GM12878 (cell line): Measurements from ENCODE around the gene CALML4. TPM values are rescaled to one million over a fixed set of nuclear protein-coding genes. Genes with fewer than 3 reads are reported as not detected.

ENCODE experiments used
- ATAC-seq: fragments of 200-7000 bp; cut with Tn5 transposase; 3 replicates; pipeline ENCODE4 v1.9.1; 2020; ENCODE audit warnings: mild to moderate bottlenecking, moderate library complexity
- BruUV-seq: library from RNA; stranded (reverse); fragments of 400-500 nt; replicated peaks from 2 replicates; lab custom pipeline; 2021; lab: Mats Ljungman, UMichigan
- CTCF ChIA-PET: fragments of 300-600 bp; sonication (Branson Sonifier 250); formaldehyde crosslinking; extraction: SDS; loops from one replicate; lab custom pipeline; 2021; ENCODE audit warnings: inconsistent platforms; lab: Yijun Ruan, JAX
- POLR2A ChIA-PET: fragments of 350-600 bp; formaldehyde crosslinking; extraction: SDS; loops from one replicate; lab custom pipeline; 2021; ENCODE audit warnings: inconsistent platforms; lab: Charles Lee
- RAD21 ChIA-PET: fragments of 300-600 bp; sonication (Branson Sonifier 250); formaldehyde crosslinking; loops from one replicate; lab custom pipeline; 2023; ENCODE audit warnings: antibody characterized with exemption; ENCODE audit not compliant: unreplicated experiment; lab: Charles Lee
- SMC1A ChIA-PET: fragments of 300-600 bp; sonication (Branson Sonifier 250); formaldehyde crosslinking; loops from one replicate; lab custom pipeline; 2023; ENCODE audit not compliant: unreplicated experiment, uncharacterized antibody; lab: Charles Lee
- DNase-seq: peaks from one replicate; pipeline ENCODE4 v3.0.0-alpha.2; 2011; ENCODE audit warnings: low read depth, low spot score
- FAIRE-seq: peaks from 3 replicates; lab custom pipeline; 2011; peaks lifted over from hg19 to GRCh38; lab: Jason Lieb, UNC
- H2AFZ ChIP-seq: 2 replicates; pipeline ENCODE4 v1.6.0; 2011; ENCODE audit warnings: low read depth, low read length, control low read depth; ENCODE audit not compliant: control insufficient read depth
- H3K27ac ChIP-seq: 2 replicates; pipeline ENCODE4 v1.5.1; 2011; ENCODE audit warnings: control low read depth; ENCODE audit not compliant: control insufficient read depth, insufficient read depth
- H3K27me3 ChIP-seq, 2 experiments: replicated peaks in 1 of 2; 2 replicates each; pipeline versions ENCODE4 v1.6.0 to v1.6.1; 2011; ENCODE audit warnings: low read length in 1 of 2; ENCODE audit not compliant: control insufficient read depth in 2 of 2, insufficient read depth in 2 of 2
- H3K36me3 ChIP-seq, 2 experiments: 2 replicates each; pipeline ENCODE4 v1.5.1; 2011; ENCODE audit warnings: low read length in 1 of 2; ENCODE audit not compliant: control insufficient read depth in 2 of 2, insufficient read depth in 2 of 2
- H3K4me1 ChIP-seq: 2 replicates; pipeline ENCODE4 v1.6.1; 2011; ENCODE audit warnings: mild to moderate bottlenecking, low read length, moderate library complexity, mixed read lengths; ENCODE audit not compliant: control insufficient read depth, insufficient read depth
- H3K4me2 ChIP-seq: 2 replicates; pipeline ENCODE4 v1.6.0; 2011; ENCODE audit warnings: control low read depth; ENCODE audit not compliant: control insufficient read depth, insufficient read depth
- H3K4me3 ChIP-seq: fragments of 200-600 bp; sonication (generic); 2 replicates; pipeline ENCODE4 v1.5.1; 2016
- H3K79me2 ChIP-seq: 2 replicates; pipeline ENCODE4 v1.6.0; 2011; ENCODE audit warnings: low read length; ENCODE audit not compliant: control insufficient read depth, insufficient read depth
- H3K9ac ChIP-seq: 2 replicates; pipeline ENCODE4 v1.8.0; 2011; ENCODE audit warnings: low read length, control low read depth, mixed read lengths; ENCODE audit not compliant: control insufficient read depth, insufficient read depth
- H3K9me3 ChIP-seq: replicated peaks from 3 replicates; pipeline ENCODE4 v1.5.1; 2011; ENCODE audit warnings: mild to moderate bottlenecking, low read length; ENCODE audit not compliant: control insufficient read depth, insufficient read depth
- H4K20me1 ChIP-seq: 2 replicates; pipeline ENCODE4 v1.6.0; 2011; ENCODE audit not compliant: control insufficient read depth, insufficient read depth
- BACH1 ChIP-seq: fragments of 450-650 bp; IDR thresholded peaks from 2 replicates; pipeline ENCODE4 v1.6.1; 2017; ENCODE audit warnings: mild to moderate bottlenecking, borderline replicate concordance
- KDM1A ChIP-seq: fragments of 200-600 bp; sonication (generic); IDR thresholded peaks from 2 replicates; pipeline ENCODE4 v1.6.1; 2016; ENCODE audit warnings: borderline replicate concordance
- MTA2 ChIP-seq: fragments of 450-650 bp; IDR thresholded peaks from 2 replicates; pipeline ENCODE4 v1.6.1; 2016; ENCODE audit warnings: low read depth, mild to moderate bottlenecking, moderate library complexity
- MTA3 ChIP-seq: IDR thresholded peaks from 2 replicates; pipeline ENCODE4 v1.6.1; 2012; ENCODE audit warnings: low read length, inconsistent platforms, borderline replicate concordance
- STAT3 ChIP-seq: IDR thresholded peaks from 2 replicates; pipeline ENCODE4 v1.6.1; 2011; ENCODE audit warnings: low read depth, low read length, improper control_type of control experiment
- TARDBP ChIP-seq: IDR thresholded peaks from 2 replicates; pipeline ENCODE4 v1.6.1; 2016; ENCODE audit warnings: borderline replicate concordance
- TCF3 ChIP-seq: IDR thresholded peaks from 2 replicates; pipeline ENCODE4 v1.6.1; 2012; ENCODE audit warnings: low read depth, mild to moderate bottlenecking, low read length, borderline replicate concordance; ENCODE audit not compliant: insufficient read depth
- ZNF384 ChIP-seq: IDR thresholded peaks from 2 replicates; pipeline ENCODE4 v1.6.1; 2012; ENCODE audit warnings: low read depth, mild to moderate bottlenecking, low read length, improper control_type of control experiment, borderline replicate concordance
- WGBS: methylation state at CpG from one replicate; pipeline ENCODE4 v1.1.6; 2016; ENCODE audit warnings: low lambda C conversion rate; ENCODE audit not compliant: insufficient replicate concordance, insufficient coverage; ENCODE audit errors: missing lambda C conversion rate; 5-methylcytosine and 5-hydroxymethylcytosine counted together
- in situ Hi-C: fragments of 300-500 bp; cut with MboI; formaldehyde crosslinking; loops from 9 replicates; pipeline ENCODE4 v1.14.3; 2018; ENCODE audit warnings: mixed read lengths
- intact Hi-C: fragments of 100-400 bp; cut with micrococcal nuclease; formaldehyde crosslinking; loops from one replicate; pipeline ENCODE4 v1.14.2; 2022; ENCODE audit not compliant: unreplicated experiment
- polyA plus RNA-seq, 11 experiments: library from polyadenylated mRNA; depleted of rRNA in 4 of 11; unstranded in 6 of 11; stranded (reverse) in 5 of 11; fragments of >200 nt; fragmentation: Nextera tagmentation in 4 of 11; fragmentation: Illumina TruSeq in 1 of 11; extraction: Ambion mirVana in 4 of 11; extraction: Trizol in 1 of 11; gene quantifications; 1 replicate in 1 of 11; 2 replicates in 10 of 11; pipeline versions ENCODE4 v1.2.1 to v1.2.3, GENCODE V29; 2011 to 2016; ENCODE audit warnings: inconsistent platforms in 2 of 11, missing spikeins in 2 of 11, low read depth in 1 of 11
- total RNA-seq, 4 experiments: library from RNA; depleted of rRNA in 3 of 4; stranded (reverse); fragments of >200 nt in 3 of 4; fragmentation: Illumina TruSeq in 1 of 4; extraction: Trizol in 1 of 4; gene quantifications; 2 replicates each; pipeline versions ENCODE4 v1.2.1 to v1.2.3, GENCODE V29; 2013 to 2021
- TF ChIP-seq, protein P1 (sequence below): IDR thresholded peaks from 2 replicates; pipeline ENCODE4 v1.6.1; 2011; ENCODE audit warnings: borderline replicate concordance, low read depth, mild to moderate bottlenecking, moderate library complexity, low read length; ENCODE audit not compliant: insufficient read depth, poor library complexity, severe bottlenecking
- TF ChIP-seq, protein P2 (sequence below): fragments of 450-650 bp; IDR thresholded peaks from 2 replicates; pipeline ENCODE4 v1.6.1; 2017; ENCODE audit warnings: low read depth, mild to moderate bottlenecking, moderate library complexity
- TF ChIP-seq, protein P3 (sequence below): IDR thresholded peaks from 2 replicates; pipeline ENCODE4 v1.6.1; 2012; ENCODE audit warnings: low read depth, low read length, improper control_type of control experiment

The CALML4 gene
- total and polyA plus RNA-seq, 10 of the 15 experiments (the other 5 are each of a cell fraction or from before 2014, with no cell fraction given): 1.7 to 15.9 (median 5.1) TPM

DNA sequence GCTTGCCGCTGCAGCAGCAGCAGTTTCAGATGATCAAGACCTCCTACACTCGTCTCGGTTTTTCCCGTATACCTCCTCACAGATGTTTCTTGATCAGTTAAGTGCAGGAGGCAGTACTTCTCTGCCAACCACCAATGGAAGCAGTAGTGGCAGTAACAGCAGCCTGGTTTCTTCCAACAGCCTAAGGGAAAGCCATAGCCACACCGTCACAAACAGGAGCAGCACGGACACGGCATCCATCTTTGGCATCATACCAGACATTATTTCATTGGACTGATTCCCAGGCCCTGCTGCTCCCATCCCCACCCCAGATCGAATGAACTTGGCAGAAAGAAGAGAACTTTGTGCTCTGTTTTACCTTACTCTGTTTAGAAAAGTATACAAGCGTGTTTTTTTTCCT, 17.6 kb downstream of the CALML4 start:
- no peaks in the 10 kb centered on the region for H3K79me2 ChIP-seq
- no peak overlapping the region for H3K4me3 ChIP-seq
- intact Hi-C loops (no loop called here), in situ Hi-C loops (no loop called here)
- RAD21 ChIA-PET: no interaction called here
- no peak overlapping the region for H3K9ac ChIP-seq
- FAIRE-seq (no peak), ATAC-seq (no peak; the same call in 2 of the 3 replicates), DNase-seq (no peak)
- H3K36me3 ChIP-seq: peaks cover 12 to 28% of the 10 kb centered on the region in 2 experiments
- H3K27ac ChIP-seq: no peak overlapping the region
- TF ChIP-seq MTA3 (no peak), BACH1 (no peak)
- TF ChIP-seq, protein P1, sequence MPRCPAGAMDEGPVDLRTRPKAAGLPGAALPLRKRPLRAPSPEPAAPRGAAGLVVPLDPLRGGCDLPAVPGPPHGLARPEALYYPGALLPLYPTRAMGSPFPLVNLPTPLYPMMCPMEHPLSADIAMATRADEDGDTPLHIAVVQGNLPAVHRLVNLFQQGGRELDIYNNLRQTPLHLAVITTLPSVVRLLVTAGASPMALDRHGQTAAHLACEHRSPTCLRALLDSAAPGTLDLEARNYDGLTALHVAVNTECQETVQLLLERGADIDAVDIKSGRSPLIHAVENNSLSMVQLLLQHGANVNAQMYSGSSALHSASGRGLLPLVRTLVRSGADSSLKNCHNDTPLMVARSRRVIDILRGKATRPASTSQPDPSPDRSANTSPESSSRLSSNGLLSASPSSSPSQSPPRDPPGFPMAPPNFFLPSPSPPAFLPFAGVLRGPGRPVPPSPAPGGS: no peak
- no peak overlapping the region for H2AFZ ChIP-seq
- H4K20me1 ChIP-seq: no peaks in the 10 kb centered on the region
- no peak overlapping the region for H3K4me2 ChIP-seq
- no peaks in the 10 kb centered on the region for H3K9me3 ChIP-seq
- no TSS peak for BruUV-seq
- H3K27me3 ChIP-seq: no peaks in the 10 kb centered on the region
- H3K4me1 ChIP-seq: peaks cover 17% of the 10 kb centered on the region
- CTCF ChIA-PET: interaction anchor here (1.2 kb wide), 1 partner anchor 10 kb away, joined by 3 read pairs; no protein-coding TSS in a partner anchor
- 76% methylated on average over 9 of the region's 9 CpGs for WGBS
- POLR2A ChIA-PET: no interaction called here
- SMC1A ChIA-PET: no interaction called here

DNA sequence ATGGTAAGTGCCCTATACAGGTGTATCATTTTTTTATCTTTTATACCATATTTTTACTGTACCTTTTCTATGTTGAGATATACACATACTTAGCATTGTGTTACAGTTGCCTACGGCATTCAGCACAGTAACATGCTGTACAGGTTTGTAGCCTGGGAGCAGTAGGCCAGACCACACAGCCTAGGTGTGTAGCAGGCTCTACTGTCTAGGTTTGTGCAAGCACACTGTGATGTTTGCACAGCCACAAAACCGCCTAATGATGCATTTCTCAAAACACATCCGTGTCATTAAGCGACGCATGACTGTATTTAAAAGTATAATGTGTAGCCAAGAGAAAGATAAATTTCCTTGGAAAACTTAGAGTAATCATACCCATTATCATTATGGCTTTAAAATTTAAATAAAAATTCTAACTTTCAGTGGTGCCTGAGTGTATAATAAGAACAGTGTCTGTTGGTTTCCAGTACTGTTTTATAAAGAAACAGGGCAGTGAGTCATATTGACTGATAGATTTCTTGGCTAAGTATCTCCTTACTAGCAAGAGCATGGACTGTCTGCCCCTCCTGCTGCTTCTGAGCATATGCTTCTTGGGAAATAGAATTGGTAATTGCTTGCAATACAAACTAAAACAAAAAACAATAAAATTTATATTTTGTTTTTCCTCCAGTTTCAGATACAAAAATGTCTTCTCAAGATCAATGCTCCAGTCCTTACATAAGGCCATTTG, 18.3 kb downstream of the CALML4 start:
- no peak for FAIRE-seq
- RAD21 ChIA-PET: no interaction called here
- no peak for DNase-seq
- H3K27me3 ChIP-seq: no peaks in the 10 kb centered on the region
- no peaks in the 10 kb centered on the region for H4K20me1 ChIP-seq
- no peak overlapping the region for H2AFZ ChIP-seq
- H3K27ac ChIP-seq: no peak overlapping the region
- no peak for ATAC-seq
- POLR2A ChIA-PET: no interaction called here
- CTCF ChIA-PET: no interaction called here
- no peak overlapping the region for H3K4me2 ChIP-seq
- no peak overlapping the region for H3K9ac ChIP-seq
- no peaks in the 10 kb centered on the region for H3K9me3 ChIP-seq
- SMC1A ChIA-PET: interaction anchor here (1.4 to 1.6 kb wide), 2 partner anchors 9 to 12 kb away, joined by 3 to 4 read pairs; no protein-coding TSS in a partner anchor
- H3K79me2 ChIP-seq: no peaks in the 10 kb centered on the region
- peaks cover 7 to 29% of the 10 kb centered on the region in 2 experiments for H3K36me3 ChIP-seq
- H3K4me3 ChIP-seq: no peak overlapping the region
- intact Hi-C loops: no loop called here
- peaks cover 17% of the 10 kb centered on the region for H3K4me1 ChIP-seq
- WGBS: 84% methylated on average over 5 of the region's 5 CpGs
- BruUV-seq: no TSS peak
- in situ Hi-C loops: no loop called here
- TF ChIP-seq TARDBP: no peak
- TF ChIP-seq TCF3: no peak
- no peak for TF ChIP-seq ZNF384
- TF ChIP-seq STAT3: no peak
- no peak for TF ChIP-seq MTA2
- no peak for TF ChIP-seq KDM1A
- TF ChIP-seq, protein P2, sequence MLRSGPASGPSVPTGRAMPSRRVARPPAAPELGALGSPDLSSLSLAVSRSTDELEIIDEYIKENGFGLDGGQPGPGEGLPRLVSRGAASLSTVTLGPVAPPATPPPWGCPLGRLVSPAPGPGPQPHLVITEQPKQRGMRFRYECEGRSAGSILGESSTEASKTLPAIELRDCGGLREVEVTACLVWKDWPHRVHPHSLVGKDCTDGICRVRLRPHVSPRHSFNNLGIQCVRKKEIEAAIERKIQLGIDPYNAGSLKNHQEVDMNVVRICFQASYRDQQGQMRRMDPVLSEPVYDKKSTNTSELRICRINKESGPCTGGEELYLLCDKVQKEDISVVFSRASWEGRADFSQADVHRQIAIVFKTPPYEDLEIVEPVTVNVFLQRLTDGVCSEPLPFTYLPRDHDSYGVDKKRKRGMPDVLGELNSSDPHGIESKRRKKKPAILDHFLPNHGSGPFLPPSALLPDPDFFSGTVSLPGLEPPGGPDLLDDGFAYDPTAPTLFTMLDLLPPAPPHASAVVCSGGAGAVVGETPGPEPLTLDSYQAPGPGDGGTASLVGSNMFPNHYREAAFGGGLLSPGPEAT: no peak
- TF ChIP-seq, protein P3, sequence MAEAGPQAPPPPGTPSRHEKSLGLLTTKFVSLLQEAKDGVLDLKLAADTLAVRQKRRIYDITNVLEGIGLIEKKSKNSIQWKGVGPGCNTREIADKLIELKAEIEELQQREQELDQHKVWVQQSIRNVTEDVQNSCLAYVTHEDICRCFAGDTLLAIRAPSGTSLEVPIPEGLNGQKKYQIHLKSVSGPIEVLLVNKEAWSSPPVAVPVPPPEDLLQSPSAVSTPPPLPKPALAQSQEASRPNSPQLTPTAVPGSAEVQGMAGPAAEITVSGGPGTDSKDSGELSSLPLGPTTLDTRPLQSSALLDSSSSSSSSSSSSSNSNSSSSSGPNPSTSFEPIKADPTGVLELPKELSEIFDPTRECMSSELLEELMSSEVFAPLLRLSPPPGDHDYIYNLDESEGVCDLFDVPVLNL: no peak
